KMS-11 (cell line): ENCODE results near the gene SNX10.
A peak's percentile ranks its signal among the peaks of the same experiment; 100 is the strongest.

ENCODE experiments used
- H2AFZ ChIP-seq: fragments of 200-600 bp; sonication (generic); 2 replicates; pipeline ENCODE4 v1.6.1; 2016; ENCODE audit warnings: antibody characterized with exemption, mixed run types, low read depth
- H3K27ac ChIP-seq: fragments of 200-600 bp; sonication (generic); 2 replicates; pipeline ENCODE4 v1.6.1; 2016; ENCODE audit warnings: mild to moderate bottlenecking, mixed run types
- H3K27me3 ChIP-seq: fragments of 200-600 bp; sonication (generic); 2 replicates; pipeline ENCODE4 v1.6.1; 2017; ENCODE audit warnings: mild to moderate bottlenecking, low read depth, mixed run types, moderate library complexity; ENCODE audit not compliant: insufficient read depth
- H3K36me3 ChIP-seq: fragments of 200-600 bp; sonication (generic); 2 replicates; pipeline ENCODE4 v1.6.1; 2017; ENCODE audit warnings: mild to moderate bottlenecking, mixed run types; ENCODE audit not compliant: insufficient read depth
- H3K4me1 ChIP-seq: fragments of 200-600 bp; sonication (generic); 2 replicates; pipeline ENCODE4 v1.6.1; 2016; ENCODE audit warnings: mild to moderate bottlenecking, low read depth, mixed run types; ENCODE audit not compliant: poor library complexity, severe bottlenecking
- H3K4me2 ChIP-seq: fragments of 200-600 bp; sonication (generic); 2 replicates; pipeline ENCODE4 v1.7.0; 2016; ENCODE audit warnings: mild to moderate bottlenecking, mixed run types
- H3K4me3 ChIP-seq: fragments of 200-600 bp; sonication (generic); IDR thresholded peaks from 2 replicates; pipeline ENCODE4 v1.6.1; 2017; ENCODE audit warnings: low read depth, low read length, mixed read lengths; ENCODE audit not compliant: insufficient read depth
- H3K79me2 ChIP-seq: fragments of 200-600 bp; sonication (generic); 2 replicates; pipeline ENCODE4 v1.6.1; 2016; ENCODE audit warnings: low read depth, mixed run types; ENCODE audit not compliant: insufficient read depth
- H3K9ac ChIP-seq: fragments of 200-600 bp; sonication (generic); 2 replicates; pipeline ENCODE4 v1.6.1; 2016; ENCODE audit warnings: mild to moderate bottlenecking, mixed run types
- H4K20me1 ChIP-seq: fragments of 200-600 bp; sonication (generic); 2 replicates; pipeline ENCODE4 v1.6.1; 2016; ENCODE audit warnings: mild to moderate bottlenecking, mixed run types; ENCODE audit not compliant: insufficient read depth
- TF ChIP-seq, protein P1 (sequence below): fragments of 200-600 bp; sonication (generic); conservative IDR thresholded peaks from 2 replicates; pipeline ENCODE4 v1.6.1; 2017; ENCODE audit warnings: low read depth, mild to moderate bottlenecking, antibody characterized with exemption, low read length, moderate library complexity, mixed read lengths

Gene SNX10

GRCh38 chr7:26360650-26361049 lies 69.0 kb downstream of the SNX10 start:
- TF ChIP-seq, protein P1, sequence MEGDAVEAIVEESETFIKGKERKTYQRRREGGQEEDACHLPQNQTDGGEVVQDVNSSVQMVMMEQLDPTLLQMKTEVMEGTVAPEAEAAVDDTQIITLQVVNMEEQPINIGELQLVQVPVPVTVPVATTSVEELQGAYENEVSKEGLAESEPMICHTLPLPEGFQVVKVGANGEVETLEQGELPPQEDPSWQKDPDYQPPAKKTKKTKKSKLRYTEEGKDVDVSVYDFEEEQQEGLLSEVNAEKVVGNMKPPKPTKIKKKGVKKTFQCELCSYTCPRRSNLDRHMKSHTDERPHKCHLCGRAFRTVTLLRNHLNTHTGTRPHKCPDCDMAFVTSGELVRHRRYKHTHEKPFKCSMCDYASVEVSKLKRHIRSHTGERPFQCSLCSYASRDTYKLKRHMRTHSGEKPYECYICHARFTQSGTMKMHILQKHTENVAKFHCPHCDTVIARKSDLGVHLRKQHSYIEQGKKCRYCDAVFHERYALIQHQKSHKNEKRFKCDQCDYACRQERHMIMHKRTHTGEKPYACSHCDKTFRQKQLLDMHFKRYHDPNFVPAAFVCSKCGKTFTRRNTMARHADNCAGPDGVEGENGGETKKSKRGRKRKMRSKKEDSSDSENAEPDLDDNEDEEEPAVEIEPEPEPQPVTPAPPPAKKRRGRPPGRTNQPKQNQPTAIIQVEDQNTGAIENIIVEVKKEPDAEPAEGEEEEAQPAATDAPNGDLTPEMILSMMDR: no peak
- H3K36me3 ChIP-seq: no peaks in the 10 kb centered on the region
- no peaks in the 10 kb centered on the region for H4K20me1 ChIP-seq
- H3K27ac ChIP-seq: no peak overlapping the region
- H3K27me3 ChIP-seq: no peaks in the 10 kb centered on the region
- H3K9ac ChIP-seq: no peak overlapping the region
- H3K4me1 ChIP-seq: peaks cover 11% of the 10 kb centered on the region
- H3K79me2 ChIP-seq: no peaks in the 10 kb centered on the region
- H3K4me3 ChIP-seq: no peak overlapping the region
- no peak overlapping the region for H3K4me2 ChIP-seq
- no peak overlapping the region for H2AFZ ChIP-seq

DNA sequence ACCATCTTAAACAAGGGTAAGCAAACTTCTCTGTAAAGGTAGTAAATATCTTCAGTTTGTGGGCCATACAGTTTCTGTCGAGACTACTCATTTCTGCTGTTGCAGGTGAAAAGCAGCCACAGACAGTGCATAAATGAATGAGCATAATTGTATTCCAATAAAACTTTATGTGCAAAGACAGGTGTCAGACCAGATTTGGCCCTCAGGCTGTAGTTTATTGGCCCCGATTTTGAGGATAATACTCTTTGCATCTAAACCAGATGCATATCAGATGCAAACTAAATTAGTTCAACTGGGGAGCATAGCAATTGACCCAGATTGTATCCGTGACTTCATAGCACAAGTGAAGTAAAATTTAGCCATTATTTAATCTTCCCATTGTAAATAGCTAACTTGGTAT lies 70.0 kb downstream of the SNX10 start:
- H3K27me3 ChIP-seq: no peaks in the 10 kb centered on the region
- H4K20me1 ChIP-seq: no peaks in the 10 kb centered on the region
- H3K36me3 ChIP-seq: no peaks in the 10 kb centered on the region
- no peaks in the 10 kb centered on the region for H3K79me2 ChIP-seq
- no peak overlapping the region for H3K4me3 ChIP-seq
- H2AFZ ChIP-seq: no peak overlapping the region
- no peak overlapping the region for H3K27ac ChIP-seq
- peaks cover 11% of the 10 kb centered on the region for H3K4me1 ChIP-seq
- H3K4me2 ChIP-seq: no peak overlapping the region
- TF ChIP-seq, protein P1: no peak
- H3K9ac ChIP-seq: no peak overlapping the region

DNA sequence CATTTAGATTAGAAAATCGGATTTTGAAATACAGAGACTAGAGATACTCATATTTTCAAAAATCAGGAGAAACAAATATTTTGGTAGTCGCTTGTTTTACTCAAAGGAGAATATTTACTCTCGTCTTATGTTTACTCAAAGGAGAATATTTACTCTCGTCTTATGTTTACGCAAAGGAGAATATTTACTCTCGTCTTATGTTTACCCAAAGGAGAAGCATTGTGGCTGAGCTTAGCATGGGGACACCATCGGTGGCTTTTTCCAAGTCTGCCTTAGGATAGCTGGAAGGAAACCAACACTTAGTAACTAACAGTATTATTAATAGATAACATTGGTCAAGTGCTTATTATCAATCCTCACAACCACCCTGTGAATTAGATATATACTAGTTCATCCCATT lies 71.8 kb downstream of the SNX10 start:
- no peak overlapping the region for H3K4me2 ChIP-seq

GRCh38 chr7:26365077-26365900 lies 73.6 kb downstream of the SNX10 start:
- Histone ChIP-seq H3K27me3 (no peaks in the 10 kb centered on the region), H2AFZ (0 out of 2 replicates have a peak overlapping the region, but pooled peaks have one; percentile 44), H3K9ac (no peak overlapping the region), H3K36me3 (no peaks in the 10 kb centered on the region), H3K27ac (no peak overlapping the region), H3K79me2 (no peaks in the 10 kb centered on the region), H3K4me2 (peak overlapping the region; percentile 32), H3K4me1 (peaks cover 23% of the 10 kb centered on the region), H3K4me3 (no peak overlapping the region), H4K20me1 (no peaks in the 10 kb centered on the region)
- TF ChIP-seq, protein P1: peak; percentile 91

More for the DNA sequence above, 71.8 kb downstream of the SNX10 start:
- H3K9ac ChIP-seq: no peak overlapping the region
- no peak overlapping the region for H2AFZ ChIP-seq
- TF ChIP-seq, protein P1: no peak
- H4K20me1 ChIP-seq: no peaks in the 10 kb centered on the region
- no peaks in the 10 kb centered on the region for H3K36me3 ChIP-seq
- H3K27ac ChIP-seq: no peak overlapping the region
- H3K27me3 ChIP-seq: no peaks in the 10 kb centered on the region
- H3K4me1 ChIP-seq: peaks cover 11% of the 10 kb centered on the region
- H3K4me3 ChIP-seq: no peak overlapping the region
- no peaks in the 10 kb centered on the region for H3K79me2 ChIP-seq
